ENCODE data around the gene SLC9B2. TPM values are rescaled to one million over a fixed set of nuclear protein-coding genes. Genes with fewer than 3 reads are reported as not detected.

SLC9B2 gene
- polyA plus RNA-seq, 1 experiment = 12.6 TPM

GRCh38 chr4:103021120-103021519, 55.4 kb downstream of the SLC9B2 start:
- no peak for TF ChIP-seq CTCF (IDR thresholded peaks at IDR 0.05; ENCODE audit: insufficient read depth, low read depth, low read length)
- Histone ChIP-seq H3K4me3 (ENCODE audit: low read depth, low read length) (no peak overlapping the region), H3K27me3 (ENCODE audit: control insufficient read depth, insufficient read depth, low read length) (no peaks in the 10 kb centered on the region), H3K36me3 (ENCODE audit: control insufficient read depth, insufficient read depth, low read length) (no peaks in the 10 kb centered on the region)
- DNase-seq (ENCODE audit: low read depth) = no peak
- ChIA-PET POLR2A (no interaction called here), CTCF (no interaction called here)

- peak; percentile 89 for DNase-seq (ENCODE audit: low read depth)
- ChIA-PET POLR2A (no interaction called here), CTCF (interaction anchor here (0.8 to 2.6 kb wide), 5 partner anchors 10 to 587 kb away, joined by 3 to 6 read pairs (median 5); no protein-coding TSS in a partner anchor)
- Histone ChIP-seq H3K27me3 (ENCODE audit: control insufficient read depth, insufficient read depth, low read length) (no peaks in the 10 kb centered on the region), H3K4me3 (ENCODE audit: low read depth, low read length) (peak within 1 kb of the TSS; percentile 49), H3K36me3 (ENCODE audit: control insufficient read depth, insufficient read depth, low read length) (no peaks in the 10 kb centered on the region)
- TF ChIP-seq CTCF (IDR thresholded peaks at IDR 0.05; ENCODE audit: insufficient read depth, low read depth, low read length) = no peak
Measured at GRCh38 chr4:103019308-103020124, 57.0 kb downstream of the SLC9B2 start, which contains the start of gene SLC9B1. Gene SLC9B1, minus strand, starts transcription at chr4:103019705. Its CDS starts 27,994 bp downstream, at chr4:102991711.

- DNase-seq (ENCODE audit: low read depth) = no peak
- no peaks in the 10 kb centered on the region for H3K27me3 ChIP-seq (ENCODE audit: control insufficient read depth, insufficient read depth, low read length)
- TF ChIP-seq CTCF (IDR thresholded peaks at IDR 0.05; ENCODE audit: insufficient read depth, low read depth, low read length) = no peak
- H3K4me3 ChIP-seq (ENCODE audit: low read depth, low read length) = peak overlapping the region; percentile 49
- POLR2A ChIA-PET = no interaction called here
- CTCF ChIA-PET = interaction anchor here (1.1 to 2.6 kb wide), 6 partner anchors 9 to 586 kb away, joined by 3 to 6 read pairs (median 6); partner anchors contain the start of gene BDH2
- no peaks in the 10 kb centered on the region for H3K36me3 ChIP-seq (ENCODE audit: control insufficient read depth, insufficient read depth, low read length)
Measured at GRCh38 chr4:103018391-103019307, 57.9 kb downstream of the SLC9B2 start.

GRCh38 chr4:103012551-103012950, 64.0 kb downstream of the SLC9B2 start:
- CTCF ChIA-PET = interaction anchor here (0.6 to 4.0 kb wide), 2 partner anchors 25 to 393 kb away, joined by 3 to 29 read pairs; no protein-coding TSS in a partner anchor
- DNase-seq (ENCODE audit: low read depth) = no peak
- Histone ChIP-seq H3K27me3 (ENCODE audit: control insufficient read depth, insufficient read depth, low read length) (no peaks in the 10 kb centered on the region), H3K36me3 (ENCODE audit: control insufficient read depth, insufficient read depth, low read length) (no peaks in the 10 kb centered on the region), H3K4me3 (ENCODE audit: low read depth, low read length) (no peak overlapping the region)
- POLR2A ChIA-PET = no interaction called here
- no peak for TF ChIP-seq CTCF (IDR thresholded peaks at IDR 0.05; ENCODE audit: insufficient read depth, low read depth, low read length)

GRCh38 chr4:103012060-103012459, 64.5 kb downstream of the SLC9B2 start:
- Histone ChIP-seq H3K36me3 (ENCODE audit: control insufficient read depth, insufficient read depth, low read length) (no peaks in the 10 kb centered on the region), H3K4me3 (ENCODE audit: low read depth, low read length) (no peak overlapping the region), H3K27me3 (ENCODE audit: control insufficient read depth, insufficient read depth, low read length) (no peaks in the 10 kb centered on the region)
- CTCF ChIA-PET = interaction anchor here (0.6 to 4.0 kb wide), 2 partner anchors 24 to 392 kb away, joined by 3 to 29 read pairs; no protein-coding TSS in a partner anchor
- DNase-seq (ENCODE audit: low read depth) = peak; percentile 19
- TF ChIP-seq CTCF (IDR thresholded peaks at IDR 0.05; ENCODE audit: insufficient read depth, low read depth, low read length) = no peak
- POLR2A ChIA-PET = no interaction called here
